ENCODE data around the gene CAMTA1.

The CAMTA1 gene

GRCh38 chr1:7322283-7322785, 537.1 kb downstream of the CAMTA1 start:
- Histone ChIP-seq H3K9me3 (ENCODE audit: insufficient read depth, low read length, severe bottlenecking) (no peaks in the 10 kb centered on the region), H4K20me1 (ENCODE audit: insufficient read depth, low read length) (no peaks in the 10 kb centered on the region), H3K36me3 (ENCODE audit: insufficient read depth, low read length) (no peaks in the 10 kb centered on the region), H3K9ac (ENCODE audit: low read depth, low read length) (no peak overlapping the region), H3K4me2 (ENCODE audit: insufficient read depth, low read length) (no peak overlapping the region), H3K4me1 (ENCODE audit: insufficient read depth, low read length) (no peaks in the 10 kb centered on the region), H3K79me2 (ENCODE audit: insufficient read depth, low read length) (no peaks in the 10 kb centered on the region), H3K27me3 (ENCODE audit: insufficient read depth, low read length, poor library complexity) (peaks cover 2% of the 10 kb centered on the region), H3K4me3 (ENCODE audit: low read depth in 1 of 2, low read length in 2 of 2) (no peak overlapping the region), H3K27ac (ENCODE audit: low read length) (no peak overlapping the region), H2AFZ (ENCODE audit: low read depth, low read length) (no peak overlapping the region)
- TF ChIP-seq EZH2 (IDR thresholded peaks at IDR 0.05; ENCODE audit: borderline replicate concordance, low read depth, low read length, severe bottlenecking) = no peak
- no peak for TF ChIP-seq CTCF (IDR thresholded peaks at IDR 0.05; ENCODE audit: borderline replicate concordance, extremely low read depth, low read length, poor library complexity, severe bottlenecking)
- ATAC-seq (ENCODE audit: insufficient read depth, low read depth) = no peak
- no peak for DNase-seq

GRCh38 chr1:7322912-7323311, 537.7 kb downstream of the CAMTA1 start:
- H3K36me3 ChIP-seq (ENCODE audit: insufficient read depth, low read length) = no peaks in the 10 kb centered on the region
- H3K4me2 ChIP-seq (ENCODE audit: insufficient read depth, low read length) = no peak overlapping the region
- no peak overlapping the region for H3K4me3 ChIP-seq (ENCODE audit: low read depth in 1 of 2, low read length in 2 of 2)
- no peaks in the 10 kb centered on the region for H4K20me1 ChIP-seq (ENCODE audit: insufficient read depth, low read length)
- no peaks in the 10 kb centered on the region for H3K79me2 ChIP-seq (ENCODE audit: insufficient read depth, low read length)
- H3K4me1 ChIP-seq (ENCODE audit: insufficient read depth, low read length) = no peaks in the 10 kb centered on the region
- no peak for TF ChIP-seq CTCF (IDR thresholded peaks at IDR 0.05; ENCODE audit: borderline replicate concordance, extremely low read depth, low read length, poor library complexity, severe bottlenecking)
- TF ChIP-seq EZH2 (IDR thresholded peaks at IDR 0.05; ENCODE audit: borderline replicate concordance, low read depth, low read length, severe bottlenecking) = no peak
- H2AFZ ChIP-seq (ENCODE audit: low read depth, low read length) = no peak overlapping the region
- H3K27ac ChIP-seq (ENCODE audit: low read length) = no peak overlapping the region
- ATAC-seq (ENCODE audit: insufficient read depth, low read depth) = no peak
- peaks cover under 1% of the 10 kb centered on the region for H3K27me3 ChIP-seq (ENCODE audit: insufficient read depth, low read length, poor library complexity)
- H3K9ac ChIP-seq (ENCODE audit: low read depth, low read length) = no peak overlapping the region
- no peaks in the 10 kb centered on the region for H3K9me3 ChIP-seq (ENCODE audit: insufficient read depth, low read length, severe bottlenecking)
- no peak for DNase-seq

- H3K79me2 ChIP-seq (ENCODE audit: insufficient read depth, low read length) = no peaks in the 10 kb centered on the region
- H3K4me1 ChIP-seq (ENCODE audit: insufficient read depth, low read length) = no peaks in the 10 kb centered on the region
- no peak for ATAC-seq (ENCODE audit: insufficient read depth, low read depth)
- no peak overlapping the region for H3K27ac ChIP-seq (ENCODE audit: low read length)
- no peak overlapping the region for H2AFZ ChIP-seq (ENCODE audit: low read depth, low read length)
- no peak overlapping the region for H3K4me2 ChIP-seq (ENCODE audit: insufficient read depth, low read length)
- no peak overlapping the region for H3K9ac ChIP-seq (ENCODE audit: low read depth, low read length)
- H3K4me3 ChIP-seq (ENCODE audit: low read depth in 1 of 2, low read length in 2 of 2) = no peak overlapping the region
- peaks cover 3% of the 10 kb centered on the region for H3K27me3 ChIP-seq (ENCODE audit: insufficient read depth, low read length, poor library complexity)
- no peak for DNase-seq
- no peaks in the 10 kb centered on the region for H3K36me3 ChIP-seq (ENCODE audit: insufficient read depth, low read length)
- TF ChIP-seq CTCF (IDR thresholded peaks at IDR 0.05; ENCODE audit: borderline replicate concordance, extremely low read depth, low read length, poor library complexity, severe bottlenecking) (no peak), EZH2 (IDR thresholded peaks at IDR 0.05; ENCODE audit: borderline replicate concordance, low read depth, low read length, severe bottlenecking) (no peak)
- no peaks in the 10 kb centered on the region for H3K9me3 ChIP-seq (ENCODE audit: insufficient read depth, low read length, severe bottlenecking)
- no peaks in the 10 kb centered on the region for H4K20me1 ChIP-seq (ENCODE audit: insufficient read depth, low read length)
Observed at GRCh38 chr1:7325254-7325653, 540.0 kb downstream of the CAMTA1 start.

GRCh38 chr1:7326366-7326765, 541.1 kb downstream of the CAMTA1 start:
- H4K20me1 ChIP-seq (ENCODE audit: insufficient read depth, low read length) = no peaks in the 10 kb centered on the region
- H2AFZ ChIP-seq (ENCODE audit: low read depth, low read length) = no peak overlapping the region
- H3K9ac ChIP-seq (ENCODE audit: low read depth, low read length) = no peak overlapping the region
- no peak overlapping the region for H3K4me3 ChIP-seq (ENCODE audit: low read depth in 1 of 2, low read length in 2 of 2)
- H3K4me2 ChIP-seq (ENCODE audit: insufficient read depth, low read length) = no peak overlapping the region
- H3K36me3 ChIP-seq (ENCODE audit: insufficient read depth, low read length) = no peaks in the 10 kb centered on the region
- no peak overlapping the region for H3K27ac ChIP-seq (ENCODE audit: low read length)
- DNase-seq = no peak
- peaks cover 3% of the 10 kb centered on the region for H3K27me3 ChIP-seq (ENCODE audit: insufficient read depth, low read length, poor library complexity)
- no peaks in the 10 kb centered on the region for H3K79me2 ChIP-seq (ENCODE audit: insufficient read depth, low read length)
- no peak for TF ChIP-seq CTCF (IDR thresholded peaks at IDR 0.05; ENCODE audit: borderline replicate concordance, extremely low read depth, low read length, poor library complexity, severe bottlenecking)
- no peak for TF ChIP-seq EZH2 (IDR thresholded peaks at IDR 0.05; ENCODE audit: borderline replicate concordance, low read depth, low read length, severe bottlenecking)
- H3K4me1 ChIP-seq (ENCODE audit: insufficient read depth, low read length) = no peaks in the 10 kb centered on the region
- no peaks in the 10 kb centered on the region for H3K9me3 ChIP-seq (ENCODE audit: insufficient read depth, low read length, severe bottlenecking)
- ATAC-seq (ENCODE audit: insufficient read depth, low read depth) = no peak

Data from DND-41 (cell line).